Nephron progenitor cell (in vitro differentiated cells): ENCODE results near the gene RPS6KB2.
A peak's percentile ranks its signal among the peaks of the same experiment; 100 is the strongest.

Experiments used
- DNase-seq: peaks from one replicate; pipeline ENCODE4 v3.0.0; 2021
- H3K27ac Mint-ChIP-seq: 2 replicates; pipeline ENCODE4 v1.8.0; 2021; ENCODE audit warnings: mild to moderate bottlenecking, moderate library complexity, mixed read lengths
- H3K27me3 Mint-ChIP-seq: 2 replicates; pipeline ENCODE4 v1.8.0; 2021; ENCODE audit warnings: mild to moderate bottlenecking, low read depth, mixed read lengths; ENCODE audit not compliant: poor library complexity
- H3K36me3 Mint-ChIP-seq: 2 replicates; pipeline ENCODE4 v1.8.0; 2021; ENCODE audit warnings: low read depth, mixed read lengths
- H3K4me1 Mint-ChIP-seq: 2 replicates; pipeline ENCODE4 v1.8.0; 2021; ENCODE audit warnings: mixed read lengths
- H3K4me3 Mint-ChIP-seq: 2 replicates; pipeline ENCODE4 v1.8.0; 2021; ENCODE audit warnings: mild to moderate bottlenecking, moderate library complexity, mixed read lengths
- H3K9me3 Mint-ChIP-seq: 2 replicates; pipeline ENCODE4 v1.8.0; 2021; ENCODE audit warnings: mild to moderate bottlenecking, moderate library complexity, mixed read lengths
- TF ChIP-seq, protein P1 (sequence below): fragments of 200-600 bp; sonication (generic); IDR thresholded peaks from 2 replicates; pipeline ENCODE4 v1.5.0; 2021; ENCODE audit warnings: antibody characterized with exemption

Gene RPS6KB2

DNA sequence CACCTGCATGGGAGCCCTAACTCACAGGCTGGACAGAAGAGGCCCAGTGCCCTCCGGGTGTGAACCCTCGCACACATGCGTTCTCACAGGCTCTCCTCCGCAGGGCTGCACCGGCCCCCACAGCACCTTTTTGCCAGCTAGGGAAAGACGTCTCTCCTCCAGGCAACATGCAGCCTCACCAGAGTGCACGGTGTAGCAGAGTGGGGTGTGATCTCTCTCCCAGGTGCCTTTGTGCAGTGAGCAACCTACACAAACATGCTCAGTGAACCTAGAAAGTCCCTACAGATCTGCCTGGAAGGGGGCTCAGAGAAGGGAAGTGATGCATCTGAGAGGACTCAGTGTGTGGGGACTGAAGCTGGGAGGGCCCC, 16.5 kb upstream of the RPS6KB2 start:
- no peak for DNase-seq
- TF ChIP-seq, protein P1, sequence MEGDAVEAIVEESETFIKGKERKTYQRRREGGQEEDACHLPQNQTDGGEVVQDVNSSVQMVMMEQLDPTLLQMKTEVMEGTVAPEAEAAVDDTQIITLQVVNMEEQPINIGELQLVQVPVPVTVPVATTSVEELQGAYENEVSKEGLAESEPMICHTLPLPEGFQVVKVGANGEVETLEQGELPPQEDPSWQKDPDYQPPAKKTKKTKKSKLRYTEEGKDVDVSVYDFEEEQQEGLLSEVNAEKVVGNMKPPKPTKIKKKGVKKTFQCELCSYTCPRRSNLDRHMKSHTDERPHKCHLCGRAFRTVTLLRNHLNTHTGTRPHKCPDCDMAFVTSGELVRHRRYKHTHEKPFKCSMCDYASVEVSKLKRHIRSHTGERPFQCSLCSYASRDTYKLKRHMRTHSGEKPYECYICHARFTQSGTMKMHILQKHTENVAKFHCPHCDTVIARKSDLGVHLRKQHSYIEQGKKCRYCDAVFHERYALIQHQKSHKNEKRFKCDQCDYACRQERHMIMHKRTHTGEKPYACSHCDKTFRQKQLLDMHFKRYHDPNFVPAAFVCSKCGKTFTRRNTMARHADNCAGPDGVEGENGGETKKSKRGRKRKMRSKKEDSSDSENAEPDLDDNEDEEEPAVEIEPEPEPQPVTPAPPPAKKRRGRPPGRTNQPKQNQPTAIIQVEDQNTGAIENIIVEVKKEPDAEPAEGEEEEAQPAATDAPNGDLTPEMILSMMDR: no peak
- peaks cover 48% of the 10 kb centered on the region for H3K27me3 Mint-ChIP-seq
- H3K4me1 Mint-ChIP-seq: peaks cover 44% of the 10 kb centered on the region
- H3K9me3 Mint-ChIP-seq: no peaks in the 10 kb centered on the region
- no peak overlapping the region for H3K27ac Mint-ChIP-seq
- no peaks in the 10 kb centered on the region for H3K36me3 Mint-ChIP-seq
- no peak overlapping the region for H3K4me3 Mint-ChIP-seq

- DNase-seq: no peak
- H3K27me3 Mint-ChIP-seq: peaks cover 49% of the 10 kb centered on the region
- peaks cover 39% of the 10 kb centered on the region for H3K4me1 Mint-ChIP-seq
- no peaks in the 10 kb centered on the region for H3K36me3 Mint-ChIP-seq
- H3K4me3 Mint-ChIP-seq: no peak overlapping the region
- TF ChIP-seq, protein P1: no peak
- no peak overlapping the region for H3K27ac Mint-ChIP-seq
- no peaks in the 10 kb centered on the region for H3K9me3 Mint-ChIP-seq
Measured at GRCh38 chr11:67412495-67413179, 15.7 kb upstream of the RPS6KB2 start.

GRCh38 chr11:67413266-67413849, 14.9 kb upstream of the RPS6KB2 start:
- Mint-ChIP-seq H3K36me3 (no peaks in the 10 kb centered on the region), H3K4me1 (peaks cover 37% of the 10 kb centered on the region), H3K27ac (no peak overlapping the region), H3K4me3 (no peak overlapping the region), H3K27me3 (peaks cover 49% of the 10 kb centered on the region), H3K9me3 (no peaks in the 10 kb centered on the region)
- TF ChIP-seq, protein P1: no peak
- no peak for DNase-seq

DNA sequence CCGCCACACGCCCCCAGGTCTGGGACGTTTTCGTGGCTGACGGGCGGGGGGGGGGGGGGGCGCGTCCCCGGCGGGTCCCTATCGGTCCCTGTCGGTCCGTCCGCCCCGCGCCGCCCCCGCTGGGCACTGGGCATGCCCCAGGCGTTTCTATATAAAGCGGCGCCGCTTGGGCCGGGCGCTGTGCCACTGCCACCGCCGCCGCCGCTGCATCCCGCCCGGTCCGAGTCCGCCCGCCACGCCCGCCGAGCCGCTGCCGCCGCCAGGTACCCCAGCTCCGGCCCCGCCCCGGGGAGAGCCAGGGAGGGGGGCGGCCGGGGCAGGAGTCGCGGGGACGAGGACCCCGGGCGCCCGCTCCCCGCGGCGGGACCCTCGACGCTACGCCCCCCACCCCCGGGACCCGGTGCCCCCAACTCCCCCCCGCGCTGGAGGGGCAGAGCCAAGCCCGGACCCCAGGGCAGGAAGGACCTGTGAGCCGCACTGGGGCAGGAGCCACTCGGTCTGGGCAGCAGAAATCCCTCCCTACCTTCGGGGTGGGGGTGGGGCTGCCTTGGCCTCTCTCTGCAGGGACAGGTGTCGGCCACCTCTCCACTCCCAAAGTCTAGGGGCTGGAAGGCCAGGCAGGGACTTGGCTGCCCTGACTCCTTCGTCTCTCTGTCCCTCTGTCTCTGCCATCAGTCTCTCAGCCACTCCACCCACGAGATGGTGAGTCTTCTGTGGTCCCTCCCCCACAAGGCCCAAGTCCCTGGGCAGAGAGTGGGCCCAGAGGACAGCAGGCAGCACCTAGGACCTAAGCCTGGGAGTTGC, 12.6 kb upstream of the RPS6KB2 start, which contains the start of gene CARNS1:
CARNS1 (plus strand) TSS at position 178 of the 804 bp plus-strand sequence; CDS start at position 700, 522 bp downstream.
- TF ChIP-seq, protein P1: no peak
- Mint-ChIP-seq H3K9me3 (no peaks in the 10 kb centered on the region), H3K4me3 (peak within 1 kb of the TSS; percentile 71), H3K27me3 (peaks cover 58% of the 10 kb centered on the region), H3K36me3 (no peaks in the 10 kb centered on the region), H3K27ac (no peak within 1 kb of the TSS), H3K4me1 (peaks cover 37% of the 10 kb centered on the region)
- no peak for DNase-seq

DNA sequence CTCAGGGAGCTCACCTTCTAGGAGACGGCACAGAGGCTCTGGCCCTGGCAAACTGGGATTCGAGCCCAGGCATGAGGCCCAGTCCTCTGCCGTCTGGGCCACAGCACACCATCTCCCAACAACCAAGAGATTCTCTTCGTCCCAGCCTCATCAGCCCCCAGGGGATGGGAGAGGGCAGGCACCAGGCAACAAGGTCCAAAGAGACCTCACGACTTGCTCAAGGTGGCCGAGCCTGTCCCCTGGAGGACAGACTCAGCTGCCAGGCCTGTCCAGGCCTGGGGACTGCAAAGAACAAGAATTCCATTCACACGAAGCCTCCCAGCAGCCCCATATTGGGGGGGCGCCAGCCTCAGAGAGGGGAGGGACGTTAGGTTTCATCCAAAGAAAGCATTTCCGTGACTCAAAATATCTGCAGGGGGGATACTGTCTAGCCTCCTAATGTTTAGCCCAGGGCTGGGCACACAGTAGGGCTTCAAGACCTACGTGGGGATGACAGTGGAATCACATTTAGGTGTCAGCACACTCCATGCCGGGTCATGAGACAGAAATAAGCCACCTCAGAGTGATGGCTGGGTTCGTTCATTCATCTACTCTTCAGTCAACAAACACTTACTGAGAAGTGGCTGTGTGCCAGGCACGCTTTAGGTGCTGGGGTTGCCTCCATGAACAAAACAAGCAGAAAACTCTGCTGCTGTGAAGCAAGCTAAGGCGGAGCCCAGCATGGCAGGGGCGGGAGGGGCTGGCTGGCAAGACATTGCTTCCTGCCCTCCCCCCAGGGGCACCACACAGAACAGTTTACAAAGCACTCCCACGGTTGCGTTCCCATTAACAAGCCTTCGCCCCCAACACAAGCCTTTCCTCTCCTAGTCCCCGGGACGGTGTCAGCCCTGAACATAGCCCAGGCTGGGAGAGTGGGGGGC, 11.6 kb upstream of the RPS6KB2 start:
- Mint-ChIP-seq H3K9me3 (no peaks in the 10 kb centered on the region), H3K36me3 (no peaks in the 10 kb centered on the region), H3K27ac (no peak overlapping the region), H3K4me1 (peaks cover 30% of the 10 kb centered on the region), H3K4me3 (peak overlapping the region; percentile 71), H3K27me3 (peaks cover 58% of the 10 kb centered on the region)
- TF ChIP-seq, protein P1: no peak
- DNase-seq: no peak
